ENCODE results near the gene TUFT1. TPM values are rescaled to one million over a fixed set of nuclear protein-coding genes. Genes with fewer than 3 reads are reported as not detected.
A peak's percentile ranks its signal among the peaks of the same experiment; 100 is the strongest.

The TUFT1 gene
- polyA plus RNA-seq, 2 of the 4 experiments (the other 2 are of a cell fraction) = 21.1 to 27.5 TPM

- Histone ChIP-seq H3K4me1 (peaks cover 58% of the 10 kb centered on the region), H3K27ac (peak overlapping the region; percentile 97 to 99), H3K4me3 (peak overlapping the region; percentile 88; the same call in 2 of the 3 replicates), H3K4me2 (peak overlapping the region; percentile 93), H3K9me3 (no peaks in the 10 kb centered on the region)
- ATAC-seq = peak; percentile 4 to 37; a peak in 5 of 6 replicates
- WGBS (ENCODE audit: missing lambda C conversion rate) = 7% methylated on average over 6 of the region's 6 CpGs
- FAIRE-seq = no peak
- TF ChIP-seq FOSL2 (IDR thresholded peaks at IDR 0.05) (no peak), FOSL2 (CRISPR knock-in tag; IDR thresholded peaks at IDR 0.05) (peak; percentile 35), HDAC2 (IDR thresholded peaks at IDR 0.05) (no peak), HOXB5 (CRISPR knock-in tag; IDR thresholded peaks at IDR 0.05) (no peak), JUNB (IDR thresholded peaks at IDR 0.05) (peak; percentile 32; the same call in 1 of the 2 replicates), HES2 (IDR thresholded peaks at IDR 0.05) (peak; percentile 27; the same call in 1 of the 2 replicates), CEBPB (IDR thresholded peaks at IDR 0.05) (peak; percentile 81 to 89; a peak in 3 of 4 replicates), MAFK (IDR thresholded peaks at IDR 0.05; ENCODE audit: partially characterized antibody) (no peak), CTCF (IDR thresholded peaks at IDR 0.05) (no peak), KDM5A (IDR thresholded peaks at IDR 0.05) (no peak), CHD4 (IDR thresholded peaks at IDR 0.05; ENCODE audit: borderline replicate concordance) (no peak), ESRRA (IDR thresholded peaks at IDR 0.05; ENCODE audit: borderline replicate concordance, low read length) (no peak), RAD21 (conservative IDR thresholded peaks at IDR 0.05 in 1 of 2, IDR thresholded peaks at IDR 0.05 in 1 of 2) (no peak), REST (IDR thresholded peaks at IDR 0.05) (no peak)
- TF ChIP-seq, protein P1, sequence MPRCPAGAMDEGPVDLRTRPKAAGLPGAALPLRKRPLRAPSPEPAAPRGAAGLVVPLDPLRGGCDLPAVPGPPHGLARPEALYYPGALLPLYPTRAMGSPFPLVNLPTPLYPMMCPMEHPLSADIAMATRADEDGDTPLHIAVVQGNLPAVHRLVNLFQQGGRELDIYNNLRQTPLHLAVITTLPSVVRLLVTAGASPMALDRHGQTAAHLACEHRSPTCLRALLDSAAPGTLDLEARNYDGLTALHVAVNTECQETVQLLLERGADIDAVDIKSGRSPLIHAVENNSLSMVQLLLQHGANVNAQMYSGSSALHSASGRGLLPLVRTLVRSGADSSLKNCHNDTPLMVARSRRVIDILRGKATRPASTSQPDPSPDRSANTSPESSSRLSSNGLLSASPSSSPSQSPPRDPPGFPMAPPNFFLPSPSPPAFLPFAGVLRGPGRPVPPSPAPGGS (IDR thresholded peaks at IDR 0.05) = 0 out of 3 replicates have a peak, but pooled peaks have one; percentile 10
- ChIA-PET CTCF (interaction anchor here (0.6 to 10.6 kb wide), 3 partner anchors 17 to 235 kb away, joined by 3 to 108 read pairs (median 3); no protein-coding TSS in a partner anchor), POLR2A (interaction anchor here (0.8 to 1.2 kb wide), 2 partner anchors 8 to 70 kb away, joined by 3 read pairs; no protein-coding TSS in a partner anchor)
- peak in 1 of 2 experiments; percentile 55 for DNase-seq (ENCODE audit: low read depth in 1 of 2, low spot score in 1 of 2)
Measured at GRCh38 chr1:151611288-151611790, 71.2 kb downstream of the TUFT1 start.

GRCh38 chr1:151611832-151612500, 71.9 kb downstream of the TUFT1 start, which contains the start of gene SNX27:
SNX27 (plus strand) TSS chr1:151612050; CDS start chr1:151612202, 152 bp downstream.
- POLR2A ChIA-PET = interaction anchor here (0.5 to 1.2 kb wide), 5 partner anchors 8 to 71 kb away, joined by 3 to 4 read pairs (median 3); no protein-coding TSS in a partner anchor
- peak; percentile 90 to 93 for ATAC-seq
- WGBS (ENCODE audit: missing lambda C conversion rate) = 2% methylated on average over 5 of the region's 79 CpGs
- TF ChIP-seq KDM5A (IDR thresholded peaks at IDR 0.05) (peak; percentile 65), CEBPB (IDR thresholded peaks at IDR 0.05) (no peak), GATA3 (IDR thresholded peaks at IDR 0.05; ENCODE audit: borderline replicate concordance) (no peak), HDAC2 (IDR thresholded peaks at IDR 0.05) (no peak), PHF8 (IDR thresholded peaks at IDR 0.05; ENCODE audit: borderline replicate concordance, low read depth) (peak; percentile 82; the same call in 1 of the 2 replicates), ZFP36 (IDR thresholded peaks at IDR 0.05; ENCODE audit: borderline replicate concordance, partially characterized antibody) (no peak), NFE2L2 (conservative IDR thresholded peaks at IDR 0.05; ENCODE audit: low read length) (no peak), POLR2A (IDR thresholded peaks at IDR 0.05; ENCODE audit: low read length) (peak; percentile 69; the same call in 1 of the 2 replicates), JUN (IDR thresholded peaks at IDR 0.05) (peak in 1 of 2 experiments; percentile 64; a peak in 2 of 5 replicates), HES2 (IDR thresholded peaks at IDR 0.05) (no peak), ZC3H11A (IDR thresholded peaks at IDR 0.05) (no peak), HOXB5 (CRISPR knock-in tag; IDR thresholded peaks at IDR 0.05) (no peak), TP53 (CRISPR knock-in tag; IDR thresholded peaks at IDR 0.05) (no peak)
- TF ChIP-seq, protein P2, sequence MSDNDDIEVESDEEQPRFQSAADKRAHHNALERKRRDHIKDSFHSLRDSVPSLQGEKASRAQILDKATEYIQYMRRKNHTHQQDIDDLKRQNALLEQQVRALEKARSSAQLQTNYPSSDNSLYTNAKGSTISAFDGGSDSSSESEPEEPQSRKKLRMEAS (IDR thresholded peaks at IDR 0.05) = peak; percentile 22; the same call in 1 of the 2 replicates
- TF ChIP-seq, protein P3, sequence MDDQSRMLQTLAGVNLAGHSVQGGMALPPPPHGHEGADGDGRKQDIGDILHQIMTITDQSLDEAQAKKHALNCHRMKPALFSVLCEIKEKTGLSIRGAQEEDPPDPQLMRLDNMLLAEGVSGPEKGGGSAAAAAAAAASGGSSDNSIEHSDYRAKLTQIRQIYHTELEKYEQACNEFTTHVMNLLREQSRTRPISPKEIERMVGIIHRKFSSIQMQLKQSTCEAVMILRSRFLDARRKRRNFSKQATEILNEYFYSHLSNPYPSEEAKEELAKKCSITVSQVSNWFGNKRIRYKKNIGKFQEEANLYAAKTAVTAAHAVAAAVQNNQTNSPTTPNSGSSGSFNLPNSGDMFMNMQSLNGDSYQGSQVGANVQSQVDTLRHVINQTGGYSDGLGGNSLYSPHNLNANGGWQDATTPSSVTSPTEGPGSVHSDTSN (IDR thresholded peaks at IDR 0.05) = 0 out of 2 replicates have a peak, but pooled peaks have one; percentile 38
- TF ChIP-seq, protein P4, sequence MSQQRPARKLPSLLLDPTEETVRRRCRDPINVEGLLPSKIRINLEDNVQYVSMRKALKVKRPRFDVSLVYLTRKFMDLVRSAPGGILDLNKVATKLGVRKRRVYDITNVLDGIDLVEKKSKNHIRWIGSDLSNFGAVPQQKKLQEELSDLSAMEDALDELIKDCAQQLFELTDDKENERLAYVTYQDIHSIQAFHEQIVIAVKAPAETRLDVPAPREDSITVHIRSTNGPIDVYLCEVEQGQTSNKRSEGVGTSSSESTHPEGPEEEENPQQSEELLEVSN (IDR thresholded peaks at IDR 0.05; ENCODE audit: borderline replicate concordance, low read depth) = no peak

More at GRCh38 chr1:151611832-151612500, 71.9 kb downstream of the TUFT1 start, which contains the start of gene SNX27:
- FAIRE-seq = no peak
- H3K9me3 ChIP-seq = no peaks in the 10 kb centered on the region
- peaks cover 58% of the 10 kb centered on the region for H3K4me1 ChIP-seq
- peak; percentile 94 to 95 for DNase-seq (ENCODE audit: low read depth in 1 of 2, low spot score in 1 of 2)
- CTCF ChIA-PET = interaction anchor here (0.6 to 10.6 kb wide), 4 partner anchors 17 to 225 kb away, joined by 3 to 108 read pairs (median 3); no protein-coding TSS in a partner anchor
- H3K4me2 ChIP-seq = peak within 1 kb of the TSS; percentile 93
- peak within 1 kb of the TSS; percentile 97 to 99 for H3K27ac ChIP-seq
- peak within 1 kb of the TSS; percentile 88 for H3K4me3 ChIP-seq

All from A549 (cell line).